CD4-positive, alpha-beta memory T cell (primary cell): ENCODE data around the gene SIGLEC10. TPM values are rescaled to one million over a fixed set of nuclear protein-coding genes. Genes with fewer than 3 reads are reported as not detected.

Experiments
- CTCF ChIA-PET: fragments of 350-600 bp; sonication (Branson Sonifier 250); formaldehyde crosslinking; loops from one replicate; lab custom pipeline; 2021; ENCODE audit warnings: inconsistent platforms; ENCODE audit not compliant: partially characterized antibody; lab: Charles Lee
- POLR2A ChIA-PET: fragments of 350-600 bp; sonication (Branson Sonifier 250); formaldehyde crosslinking; loops from one replicate; lab custom pipeline; 2021; ENCODE audit not compliant: partially characterized antibody; lab: Charles Lee
- DNase-seq, 5 donors: peaks; one replicate each; pipeline versions ENCODE4 v3.0.0 to v3.0.0-alpha.2; 2020 to 2022; ENCODE audit warnings: mixed read lengths in 1 of 5
- H3K27ac ChIP-seq: one replicate; pipeline ENCODE4 v1.7.0; 2013; ENCODE audit warnings: low read depth, low read length
- H3K27me3 ChIP-seq: 2 replicates; pipeline ENCODE4 v1.7.0; 2013; ENCODE audit warnings: mild to moderate bottlenecking, low read length, moderate library complexity; ENCODE audit not compliant: insufficient read depth
- H3K36me3 ChIP-seq: 2 replicates; pipeline ENCODE4 v1.7.0; 2013; ENCODE audit warnings: mild to moderate bottlenecking, low read length, moderate library complexity; ENCODE audit not compliant: insufficient read depth
- H3K4me1 ChIP-seq: 2 replicates; pipeline ENCODE4 v1.7.0; 2013; ENCODE audit warnings: mild to moderate bottlenecking, low read length, moderate library complexity; ENCODE audit not compliant: insufficient read depth
- H3K4me3 ChIP-seq, 2 donors: one replicate each; pipeline ENCODE4 v1.7.0; 2013; ENCODE audit warnings: low read length in 2 of 2, mild to moderate bottlenecking in 1 of 2
- H3K9me3 ChIP-seq, 2 donors: one replicate each; pipeline ENCODE4 v1.7.0; 2013; ENCODE audit warnings: low read length in 2 of 2, control low read depth in 1 of 2; ENCODE audit not compliant: control insufficient read depth in 1 of 2
- H3K27ac Mint-ChIP-seq, 7 donors: one replicate each; pipeline ENCODE4 v1.8.0; 2020 to 2021; ENCODE audit warnings: mixed read lengths in 7 of 7, mild to moderate bottlenecking in 6 of 7, inconsistent platforms in 3 of 7, moderate library complexity in 3 of 7
- H3K27me3 Mint-ChIP-seq, 2 donors: one replicate each; pipeline ENCODE4 v1.8.0; 2020 to 2021; ENCODE audit warnings: mixed read lengths in 2 of 2
- H3K36me3 Mint-ChIP-seq, 2 donors: one replicate each; pipeline ENCODE4 v1.8.0; 2020 to 2021; ENCODE audit warnings: mixed read lengths in 2 of 2, inconsistent platforms in 1 of 2, mild to moderate bottlenecking in 1 of 2
- H3K4me1 Mint-ChIP-seq, 4 donors: one replicate each; pipeline ENCODE4 v1.8.0; 2020 to 2021; ENCODE audit warnings: mixed read lengths in 4 of 4, mild to moderate bottlenecking in 1 of 4
- H3K4me3 Mint-ChIP-seq, 8 donors: one replicate each; pipeline ENCODE4 v1.8.0; 2020 to 2021; ENCODE audit warnings: mixed read lengths in 8 of 8, mild to moderate bottlenecking in 7 of 8, moderate library complexity in 6 of 8, inconsistent platforms in 3 of 8
- H3K9me3 Mint-ChIP-seq, 8 donors: one replicate each; pipeline ENCODE4 v1.8.0; 2020 to 2021; ENCODE audit warnings: mixed read lengths in 8 of 8, mild to moderate bottlenecking in 5 of 8, inconsistent platforms in 3 of 8, moderate library complexity in 1 of 8
- intact Hi-C: fragments of 100-400 bp; cut with micrococcal nuclease; formaldehyde crosslinking; loops from one replicate; pipeline ENCODE4 v1.15.1; 2023
- polyA plus RNA-seq, 2 donors: library from polyadenylated mRNA; unstranded; fragments of 300-500 nt; fragmentation: Illumina TruSeq; gene quantifications; one replicate each; pipeline ENCODE4 v1.2.3, GENCODE V29; 2021
- total RNA-seq, 2 experiments: library from RNA; stranded (reverse); gene quantifications; one replicate each; pipeline ENCODE4 v1.2.3, GENCODE V29; 2021

The SIGLEC10 gene
- total and polyA plus RNA-seq, 4 experiments from 2014 or later, result 0.12 to 0.39 TPM; not detected in 2

DNA sequence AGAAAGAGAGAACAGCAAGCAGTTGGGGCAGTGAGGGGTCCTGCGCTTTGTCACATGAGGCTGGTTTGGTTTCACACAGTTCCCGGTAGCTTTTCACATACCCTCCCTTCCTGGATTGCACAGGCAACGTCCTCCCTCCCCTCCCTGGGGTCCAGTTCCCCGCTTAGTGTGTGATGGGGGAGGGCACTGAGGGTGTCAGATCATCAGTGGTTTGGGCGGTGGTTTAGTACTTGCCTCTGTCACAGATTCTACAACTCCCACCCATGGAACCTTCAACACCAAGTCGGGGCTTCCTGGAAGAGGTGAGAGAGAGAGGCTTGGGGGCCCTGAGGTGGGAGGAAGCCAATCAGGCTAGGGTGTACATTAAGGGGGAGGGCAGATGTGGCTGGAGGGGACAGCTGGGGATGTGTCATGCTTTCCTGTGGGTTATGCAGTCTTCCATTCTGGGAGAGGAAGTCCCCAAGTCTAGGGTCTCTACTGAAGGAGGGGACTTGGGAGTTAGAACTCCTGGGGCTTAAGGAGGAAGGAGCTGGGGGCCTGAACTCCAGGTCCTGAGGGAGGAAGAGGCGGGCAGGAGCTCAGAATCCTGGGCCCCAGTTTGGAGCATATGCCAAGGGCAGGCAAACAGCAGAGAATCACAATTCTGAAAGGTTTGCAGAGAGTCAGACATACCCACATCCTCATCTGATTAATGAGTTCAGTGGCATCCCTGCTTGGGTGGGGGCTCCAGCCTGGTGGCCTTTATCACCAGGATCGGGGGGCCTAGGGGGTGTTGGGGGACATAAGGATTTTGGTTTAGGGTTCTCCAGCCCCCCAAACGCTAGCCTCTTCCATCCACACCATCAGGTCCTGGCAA, 44.6 kb downstream of the SIGLEC10 start, which contains the start of gene NKG7:
Gene NKG7 (minus strand): TSS at position 6 of the 856 bp plus-strand sequence. CDS start 119 bp downstream, outside the sequence.
- H3K4me3 Mint-ChIP-seq, result peak within 1 kb of the TSS; percentile 7 to 78 (median 65)
- no peaks in the 10 kb centered on the region for H3K36me3 ChIP-seq
- H3K27ac ChIP-seq, result peak within 1 kb of the TSS; percentile 66
- intact Hi-C loops, result no loop called here
- H3K9me3 Mint-ChIP-seq, result no peaks in the 10 kb centered on the region
- no peaks in the 10 kb centered on the region for H3K9me3 ChIP-seq
- H3K4me1 ChIP-seq, result peaks cover 68% of the 10 kb centered on the region
- H3K36me3 Mint-ChIP-seq, result no peaks in the 10 kb centered on the region
- H3K27ac Mint-ChIP-seq, result peak within 1 kb of the TSS; percentile 87 to 96 (median 92)
- H3K27me3 ChIP-seq, result no peaks in the 10 kb centered on the region
- ChIA-PET POLR2A (no interaction called here), CTCF (interaction anchor here (0.6 to 2.3 kb wide), 4 partner anchors 21 to 35 kb away, joined by 3 to 10 read pairs (median 3); no protein-coding TSS in a partner anchor)
- H3K4me1 Mint-ChIP-seq, result peaks cover 44 to 79% (median 61%) of the 10 kb centered on the region in 4 donors
- DNase-seq, result peak; percentile 45 to 87 (median 51)
- no peaks in the 10 kb centered on the region for H3K27me3 Mint-ChIP-seq
- peak within 1 kb of the TSS; percentile 21 to 27 for H3K4me3 ChIP-seq

DNA sequence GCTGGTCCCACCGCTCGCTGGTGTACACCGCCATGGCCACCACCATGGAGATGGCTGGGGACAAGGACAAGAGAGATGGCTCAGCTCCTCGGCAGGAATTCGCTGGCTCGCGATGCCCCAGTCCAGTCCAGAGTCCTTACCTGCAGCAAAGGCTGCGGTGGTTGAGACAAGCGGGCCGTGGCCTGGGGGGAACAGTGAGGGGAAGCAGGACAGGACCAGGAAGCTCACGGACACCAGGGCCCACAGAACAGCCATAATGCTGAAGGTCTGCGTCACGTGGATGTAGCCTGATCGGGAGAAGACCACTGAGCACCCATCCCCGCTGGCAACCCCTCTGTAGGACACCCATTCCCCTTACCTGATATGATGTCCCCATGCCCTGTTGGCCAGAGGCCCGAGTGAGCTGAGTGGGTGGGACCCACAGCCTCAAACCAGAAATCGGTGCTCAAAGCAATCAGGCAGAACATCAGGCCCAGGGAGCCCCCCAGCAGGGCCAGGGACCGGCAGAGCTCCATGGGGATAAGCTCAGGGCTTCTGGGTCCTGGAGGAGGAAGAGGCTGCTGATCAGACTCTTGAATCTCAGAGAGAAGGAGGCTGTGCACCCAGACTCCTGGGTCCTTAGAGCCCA, 45.3 kb downstream of the SIGLEC10 start:
- Mint-ChIP-seq H3K27ac (peak overlapping the region; percentile 79 to 96 (median 88)), H3K9me3 (no peaks in the 10 kb centered on the region), H3K36me3 (peaks cover 0 to 5% of the 10 kb centered on the region in 2 donors), H3K4me3 (peak overlapping the region in 7 of 8 donors; percentile 7 to 78 (median 65)), H3K4me1 (peaks cover 44 to 87% (median 67%) of the 10 kb centered on the region in 4 donors), H3K27me3 (no peaks in the 10 kb centered on the region)
- CTCF ChIA-PET, result interaction anchor here (0.8 to 2.3 kb wide), 3 partner anchors 22 to 34 kb away, joined by 3 to 10 read pairs (median 3); no protein-coding TSS in a partner anchor
- peak overlapping the region; percentile 66 for H3K27ac ChIP-seq
- DNase-seq, result no peak
- H3K4me3 ChIP-seq, result peak overlapping the region; percentile 21 to 27
- no peaks in the 10 kb centered on the region for H3K9me3 ChIP-seq
- peaks cover 70% of the 10 kb centered on the region for H3K4me1 ChIP-seq
- no peaks in the 10 kb centered on the region for H3K27me3 ChIP-seq
- H3K36me3 ChIP-seq, result no peaks in the 10 kb centered on the region
- POLR2A ChIA-PET, result interaction anchor here (0.5 kb wide), 1 partner anchor 144 kb away, joined by 3 read pairs; no protein-coding TSS in a partner anchor
- intact Hi-C loops, result no loop called here

- CTCF ChIA-PET, result interaction anchor here (1.3 to 2.3 kb wide), 2 partner anchors 17 to 27 kb away, joined by 3 to 10 read pairs; no protein-coding TSS in a partner anchor
Observed at GRCh38 chr19:51371186-51371690, 46.2 kb downstream of the SIGLEC10 start.

GRCh38 chr19:51370230-51370629, 47.2 kb downstream of the SIGLEC10 start:
- H3K4me3 ChIP-seq, result no peak overlapping the region
- peaks cover 71% of the 10 kb centered on the region for H3K4me1 ChIP-seq
- H3K36me3 Mint-ChIP-seq, result peaks cover 0 to 14% of the 10 kb centered on the region in 2 donors
- no peak overlapping the region for H3K27ac ChIP-seq
- H3K27me3 Mint-ChIP-seq, result no peaks in the 10 kb centered on the region
- peaks cover 44 to 90% (median 63%) of the 10 kb centered on the region in 4 donors for H3K4me1 Mint-ChIP-seq
- H3K9me3 ChIP-seq, result no peaks in the 10 kb centered on the region
- ChIA-PET POLR2A (no interaction called here), CTCF (interaction anchor here (0.7 to 1.3 kb wide), 3 partner anchors 18 to 67 kb away, joined by 3 to 4 read pairs (median 3); no protein-coding TSS in a partner anchor)
- H3K9me3 Mint-ChIP-seq, result no peaks in the 10 kb centered on the region
- no peak for DNase-seq
- peak overlapping the region; percentile 2 to 92 (median 82) for H3K27ac Mint-ChIP-seq
- H3K27me3 ChIP-seq, result no peaks in the 10 kb centered on the region
- intact Hi-C loops, result no loop called here
- peak overlapping the region in 6 of 8 donors; percentile 21 to 80 (median 65) for H3K4me3 Mint-ChIP-seq
- H3K36me3 ChIP-seq, result no peaks in the 10 kb centered on the region

More at GRCh38 chr19:51371186-51371690, 46.2 kb downstream of the SIGLEC10 start:
- Histone ChIP-seq H3K36me3 (no peaks in the 10 kb centered on the region), H3K4me3 (no peak overlapping the region), H3K4me1 (peaks cover 74% of the 10 kb centered on the region), H3K27ac (peak overlapping the region; percentile 66), H3K27me3 (no peaks in the 10 kb centered on the region), H3K9me3 (no peaks in the 10 kb centered on the region)
- peaks cover 0 to 9% of the 10 kb centered on the region in 2 donors for H3K36me3 Mint-ChIP-seq
- H3K27me3 Mint-ChIP-seq, result no peaks in the 10 kb centered on the region
- H3K9me3 Mint-ChIP-seq, result no peaks in the 10 kb centered on the region
- DNase-seq, result no peak
- H3K4me3 Mint-ChIP-seq, result peak overlapping the region; percentile 3 to 78 (median 65)
- peak overlapping the region; percentile 31 to 92 (median 79) for H3K27ac Mint-ChIP-seq
- H3K4me1 Mint-ChIP-seq, result peaks cover 45 to 90% (median 67%) of the 10 kb centered on the region in 4 donors
- intact Hi-C loops, result no loop called here
- POLR2A ChIA-PET, result no interaction called here

DNA sequence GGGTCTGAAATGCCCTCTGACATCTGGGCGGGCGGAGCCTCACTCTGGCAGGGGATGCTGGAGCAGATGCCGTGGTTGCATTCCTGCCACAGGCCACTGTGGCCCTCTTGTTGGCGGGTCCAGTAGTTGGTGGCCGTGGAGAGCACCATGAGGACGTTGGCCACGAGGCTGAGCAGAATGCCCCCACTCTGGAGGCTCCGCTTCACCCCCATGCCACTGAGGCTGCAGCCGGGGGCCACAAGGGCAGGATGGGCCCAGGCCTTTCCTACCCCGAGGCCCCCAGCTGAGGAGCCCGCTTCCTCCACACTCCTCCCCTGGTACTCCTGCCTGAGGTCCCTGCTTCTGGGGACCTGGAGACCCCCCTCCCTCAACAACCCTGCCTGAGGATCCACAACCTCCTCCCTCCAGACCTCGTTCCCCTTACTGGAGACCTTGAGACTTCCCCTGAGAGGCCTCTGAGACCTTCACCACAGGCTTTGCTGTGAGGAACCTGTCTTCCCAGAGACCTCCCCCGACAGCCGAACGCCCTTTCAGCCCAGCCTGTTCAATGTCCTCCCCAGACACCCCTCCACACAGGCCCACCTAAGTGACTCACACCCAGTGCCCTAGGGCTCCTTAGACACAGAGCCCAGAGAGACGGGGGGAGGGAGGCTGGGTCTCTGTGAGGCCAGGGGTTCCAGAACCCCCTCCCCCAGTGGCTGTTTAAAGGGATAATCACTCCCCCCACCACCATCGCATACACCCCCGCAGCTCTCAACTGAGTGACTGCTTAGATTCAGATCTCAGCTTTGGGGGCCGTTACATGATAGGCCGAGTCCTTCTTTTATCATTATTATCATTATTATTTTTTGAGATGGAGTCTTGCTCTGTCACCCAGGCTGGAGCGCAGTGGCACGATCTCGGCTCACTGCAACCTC, 48.8 kb downstream of the SIGLEC10 start, which contains the start of gene CLDND2:
Gene CLDND2 (minus strand): TSS at position 638 of the 917 bp plus-strand sequence. CDS start 426 bp downstream, at position 212.
- intact Hi-C loops, result loop anchor here (5.0 kb wide), 1 partner anchor 334 kb away; no protein-coding TSS in a partner anchor
- CTCF ChIA-PET, result interaction anchor here (1.1 to 1.6 kb wide), 2 partner anchors 27 to 30 kb away, joined by 3 to 7 read pairs; no protein-coding TSS in a partner anchor

More for the DNA sequence above, 48.8 kb downstream of the SIGLEC10 start, which contains the start of gene CLDND2:
- H3K9me3 Mint-ChIP-seq, result no peaks in the 10 kb centered on the region
- H3K4me1 Mint-ChIP-seq, result peaks cover 48 to 88% (median 64%) of the 10 kb centered on the region in 4 donors
- Histone ChIP-seq H3K9me3 (no peaks in the 10 kb centered on the region), H3K4me1 (peaks cover 71% of the 10 kb centered on the region), H3K27me3 (no peaks in the 10 kb centered on the region), H3K36me3 (no peaks in the 10 kb centered on the region), H3K27ac (peak within 1 kb of the TSS; percentile 77), H3K4me3 (peak within 1 kb of the TSS; percentile 83 to 85)
- H3K27ac Mint-ChIP-seq, result peak within 1 kb of the TSS; percentile 87 to 98 (median 96)
- no peaks in the 10 kb centered on the region for H3K27me3 Mint-ChIP-seq
- peak within 1 kb of the TSS; percentile 92 to 100 (median 98) for H3K4me3 Mint-ChIP-seq
- POLR2A ChIA-PET, result interaction anchor here (0.7 to 2.3 kb wide), 7 partner anchors 9 to 72 kb away, joined by 4 to 15 read pairs (median 6); partner anchors contain the start of gene VSIG10L
- H3K36me3 Mint-ChIP-seq, result peaks cover 0 to 14% of the 10 kb centered on the region in 2 donors
- peak in 2 of 5 donors; percentile 11 to 53 for DNase-seq
